ENCODE measurements around the gene SHC2. TPM values are rescaled to one million over a fixed set of nuclear protein-coding genes. Genes with fewer than 3 reads are reported as not detected.

Gene SHC2
- total RNA-seq, 1 experiment from 2014 or later, result 16.6 TPM

GRCh38 chr19:496112-496665, 35.4 kb upstream of the SHC2 start, which contains the start of gene MADCAM1:
Gene MADCAM1 (plus strand): TSS chr19:496486. CDS start chr19:496500, 14 bp downstream.
- Histone ChIP-seq H3K4ac (ENCODE audit: low read depth, low read length) (no peak within 1 kb of the TSS), H3K23ac (ENCODE audit: insufficient read length, low read depth, low read length) (no peak within 1 kb of the TSS), H3K56ac (ENCODE audit: insufficient read length, low read depth, low read length) (no peak within 1 kb of the TSS), H3K9ac (ENCODE audit: extremely low read depth, insufficient read length, low read length) (no peak within 1 kb of the TSS), H3K9me3 (ENCODE audit: control insufficient read depth, low read depth, low read length) (no peaks in the 10 kb centered on the region), H4K91ac (ENCODE audit: insufficient read length, low read depth, low read length) (no peak within 1 kb of the TSS), H2BK5ac (ENCODE audit: insufficient read length, low read length) (no peak within 1 kb of the TSS), H4K5ac (ENCODE audit: insufficient read length, low read depth, low read length) (no peak within 1 kb of the TSS), H3K4me1 (ENCODE audit: insufficient read depth, low read length) (no peaks in the 10 kb centered on the region), H2BK12ac (ENCODE audit: insufficient read length, low read depth, low read length) (no peak within 1 kb of the TSS), H2BK120ac (ENCODE audit: low read depth, low read length, poor library complexity, severe bottlenecking) (no peak within 1 kb of the TSS), H4K8ac (replicated peaks; ENCODE audit: insufficient read length, low read depth, low read length) (no peak within 1 kb of the TSS), H3K79me2 (ENCODE audit: insufficient read depth, low read length) (no peaks in the 10 kb centered on the region), H3K79me1 (ENCODE audit: insufficient read depth, low read depth, low read length, poor library complexity, severe bottlenecking) (no peaks in the 10 kb centered on the region), H2AK5ac (ENCODE audit: insufficient read length, low read length) (no peak within 1 kb of the TSS), H3K14ac (ENCODE audit: insufficient read depth, low read length) (no peak within 1 kb of the TSS; the same call in 1 of the 2 replicates), H3K27me3 (ENCODE audit: insufficient read depth, low read length) (peaks cover 14% of the 10 kb centered on the region; the same call in 1 of the 2 replicates), H3K27ac (ENCODE audit: insufficient read length, low read depth, low read length) (no peak within 1 kb of the TSS), H2AFZ (ENCODE audit: low read length) (no peak within 1 kb of the TSS), H3T11ph (ENCODE audit: low read length) (no peak within 1 kb of the TSS), H3K4me2 (ENCODE audit: insufficient read depth, insufficient read length, low read length) (peak within 1 kb of the TSS; percentile 48), H3K23me2 (ENCODE audit: insufficient read length, low read depth, low read length, poor library complexity, severe bottlenecking) (peaks cover 9% of the 10 kb centered on the region), H4K20me1 (ENCODE audit: control insufficient read depth, insufficient read depth, insufficient read length) (no peaks in the 10 kb centered on the region), H3K18ac (ENCODE audit: insufficient read length, low read depth, low read length) (no peak within 1 kb of the TSS), H2BK20ac (ENCODE audit: low read depth, low read length, poor library complexity, severe bottlenecking) (no peak within 1 kb of the TSS), H2BK15ac (ENCODE audit: low read depth, low read length) (no peak within 1 kb of the TSS)
- DNase-seq, result peak; percentile 35
- Mint-ChIP-seq H3K4me1 (peaks cover 0 to 15% of the 10 kb centered on the region in 2 experiments; a peak in 2 of 4 replicates), H3K4me3 (peak within 1 kb of the TSS; percentile 37 to 81), H3K27ac (no peak within 1 kb of the TSS; a peak in 1 of 7 replicates), H3K27me3 (ENCODE audit: low read depth) (peaks cover 52% of the 10 kb centered on the region), H3K9me3 (peaks cover 8 to 10% of the 10 kb centered on the region in 2 experiments; a peak in 4 of 5 replicates), H3K36me3 (ENCODE audit: insufficient read depth in 1 of 3, low read depth in 3 of 3) (peaks cover 0 to 2% (median 0%) of the 10 kb centered on the region in 3 experiments; a peak in 2 of 7 replicates)
- TF ChIP-seq, protein P1, sequence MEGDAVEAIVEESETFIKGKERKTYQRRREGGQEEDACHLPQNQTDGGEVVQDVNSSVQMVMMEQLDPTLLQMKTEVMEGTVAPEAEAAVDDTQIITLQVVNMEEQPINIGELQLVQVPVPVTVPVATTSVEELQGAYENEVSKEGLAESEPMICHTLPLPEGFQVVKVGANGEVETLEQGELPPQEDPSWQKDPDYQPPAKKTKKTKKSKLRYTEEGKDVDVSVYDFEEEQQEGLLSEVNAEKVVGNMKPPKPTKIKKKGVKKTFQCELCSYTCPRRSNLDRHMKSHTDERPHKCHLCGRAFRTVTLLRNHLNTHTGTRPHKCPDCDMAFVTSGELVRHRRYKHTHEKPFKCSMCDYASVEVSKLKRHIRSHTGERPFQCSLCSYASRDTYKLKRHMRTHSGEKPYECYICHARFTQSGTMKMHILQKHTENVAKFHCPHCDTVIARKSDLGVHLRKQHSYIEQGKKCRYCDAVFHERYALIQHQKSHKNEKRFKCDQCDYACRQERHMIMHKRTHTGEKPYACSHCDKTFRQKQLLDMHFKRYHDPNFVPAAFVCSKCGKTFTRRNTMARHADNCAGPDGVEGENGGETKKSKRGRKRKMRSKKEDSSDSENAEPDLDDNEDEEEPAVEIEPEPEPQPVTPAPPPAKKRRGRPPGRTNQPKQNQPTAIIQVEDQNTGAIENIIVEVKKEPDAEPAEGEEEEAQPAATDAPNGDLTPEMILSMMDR (conservative IDR thresholded peaks at IDR 0.05), result no peak
- WGBS (ENCODE audit: extremely low coverage, insufficient read length, low lambda C conversion rate), result no CpG with 5 or more reads among the region's 33 CpGs
